HG02973 (cell line): ENCODE results near the gene SYT2.
"Not testable (repeated sequence)": the region's sequence is repeated elsewhere in the genome, so short reads cannot be mapped to it uniquely, and the experiment has no call there.

Source experiments
- ATAC-seq: cut with Tn5 transposase; IDR thresholded peaks from one replicate; pipeline ENCODE4 v1.9.1; 2021; ENCODE audit warnings: moderate library complexity; ENCODE audit not compliant: unreplicated experiment

SYT2 gene

GRCh38 chr1:202625416-202626360, 84.6 kb downstream of the SYT2 start:
- no peak for ATAC-seq

GRCh38 chr1:202624781-202625108, 85.5 kb downstream of the SYT2 start:
- ATAC-seq, result no peak

DNA sequence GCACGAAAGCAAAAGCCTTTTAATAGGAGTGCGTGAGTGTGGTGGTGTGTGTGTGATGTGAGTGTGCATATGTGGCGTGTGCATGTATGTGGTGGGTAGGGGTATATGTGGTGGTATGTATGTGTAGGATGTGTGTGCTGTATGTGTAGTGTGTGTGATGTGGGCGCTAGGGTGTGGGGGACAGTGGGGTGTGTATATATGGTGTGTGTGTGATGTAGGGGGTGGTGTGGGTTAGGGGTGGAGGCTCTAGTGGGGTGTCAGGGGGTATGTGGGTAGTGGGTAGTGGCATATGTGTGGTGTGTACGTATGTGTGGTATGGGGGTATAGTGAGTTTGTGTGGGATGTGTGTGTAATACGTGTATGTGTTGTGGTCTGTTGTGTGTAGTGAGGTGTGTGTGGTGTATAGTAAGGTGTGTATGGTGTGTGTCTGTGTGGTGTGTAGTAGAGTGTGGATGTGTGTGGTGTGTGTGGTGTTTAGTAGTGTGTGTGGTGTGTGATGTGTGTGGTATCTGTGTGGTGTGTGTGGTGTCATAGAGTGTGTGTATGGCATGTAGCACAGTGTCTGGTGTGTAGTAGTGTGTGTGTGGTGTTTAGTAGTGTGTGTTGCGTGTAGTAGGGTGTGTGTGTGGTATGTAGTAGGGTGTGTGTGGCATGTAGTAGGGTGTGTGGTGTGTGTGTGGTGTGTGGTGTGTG, 86.0 kb downstream of the SYT2 start:
- no peak for ATAC-seq

DNA sequence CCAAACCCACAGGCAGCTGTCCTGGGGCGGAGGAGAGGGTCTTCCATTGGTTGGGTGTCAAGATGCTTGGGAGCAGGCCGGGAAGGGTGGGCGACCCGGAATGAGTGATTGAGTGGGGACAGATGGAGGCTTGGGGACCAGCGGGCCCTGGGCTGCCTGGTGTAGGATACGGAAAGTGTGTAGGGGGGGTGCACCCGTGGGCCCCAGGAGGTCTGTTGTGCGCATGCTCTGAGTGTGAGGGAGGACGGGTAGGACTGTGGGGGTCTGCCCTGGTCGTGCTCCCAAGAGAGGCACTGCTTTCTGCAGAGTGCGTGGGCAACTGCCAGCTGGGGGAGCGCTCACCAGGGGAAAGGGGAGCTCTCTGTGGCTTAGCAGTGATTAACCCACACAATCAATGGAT, 86.8 kb downstream of the SYT2 start:
- not testable (repeated sequence) for ATAC-seq

GRCh38 chr1:202623075-202623474, 87.2 kb downstream of the SYT2 start:
- ATAC-seq, result no peak

DNA sequence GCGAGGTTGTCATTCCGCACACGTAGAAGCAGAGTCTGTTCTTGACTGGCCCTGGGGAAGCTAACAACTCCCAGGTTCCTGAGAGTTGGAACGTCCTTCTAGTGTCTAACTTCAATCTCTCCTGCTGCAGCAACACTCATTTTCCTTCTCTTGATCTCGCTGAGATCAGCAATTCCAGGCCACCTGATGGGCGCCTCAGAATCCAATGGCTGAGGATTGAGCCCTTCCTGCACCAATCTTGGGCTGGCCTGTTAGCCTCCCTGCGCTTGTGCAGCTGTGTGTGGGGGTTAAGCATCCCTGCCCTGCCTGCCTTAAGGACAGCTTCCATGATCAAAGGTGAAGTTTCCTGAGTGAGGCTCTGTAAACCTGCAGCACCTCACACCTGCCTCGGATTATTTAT, 87.9 kb downstream of the SYT2 start:
- ATAC-seq, result no peak

GRCh38 chr1:202621446-202621845, 88.8 kb downstream of the SYT2 start:
- ATAC-seq, result no peak

GRCh38 chr1:202620036-202620435, 90.2 kb downstream of the SYT2 start:
- not testable (repeated sequence) for ATAC-seq

DNA sequence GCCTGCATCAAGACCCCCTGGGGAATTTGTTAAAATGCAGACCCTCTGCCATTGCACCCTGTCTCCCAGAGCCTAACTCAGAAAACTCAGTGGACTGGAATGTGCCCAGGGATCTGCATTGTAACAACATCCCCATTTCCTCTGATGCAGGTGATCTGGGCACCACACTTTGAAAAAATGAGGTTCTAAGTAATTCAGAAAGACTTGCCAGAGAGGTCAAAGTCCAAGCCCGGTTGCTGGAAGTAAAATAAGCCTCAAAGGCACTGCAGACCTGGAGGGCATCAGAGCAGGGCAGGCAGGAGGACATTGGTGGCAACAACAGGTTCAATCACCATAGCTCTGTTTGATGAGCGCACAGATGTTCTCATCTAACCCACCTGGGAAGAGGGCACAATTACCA, 90.7 kb downstream of the SYT2 start:
- ATAC-seq, result no peak

DNA sequence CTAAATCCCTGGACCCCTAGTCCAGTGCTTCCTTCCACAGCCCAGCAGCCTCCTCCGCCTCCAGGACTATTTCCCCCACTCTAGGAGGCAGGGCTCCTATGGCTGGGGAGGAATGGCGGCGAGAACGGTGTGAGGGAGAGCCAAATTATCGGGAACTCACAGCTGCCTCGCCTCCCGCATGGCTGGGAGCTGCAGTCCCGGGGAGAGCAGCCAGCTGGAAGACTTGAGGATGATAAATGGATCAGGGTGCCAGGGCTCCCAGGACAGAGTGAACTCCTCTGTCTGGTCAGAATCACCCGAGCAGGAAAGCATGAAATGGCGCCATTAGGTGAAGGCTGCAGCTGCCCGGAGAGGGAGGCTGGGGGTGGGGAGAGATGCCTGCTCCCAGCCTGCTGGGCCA, 91.2 kb downstream of the SYT2 start:
- not testable (repeated sequence) for ATAC-seq

DNA sequence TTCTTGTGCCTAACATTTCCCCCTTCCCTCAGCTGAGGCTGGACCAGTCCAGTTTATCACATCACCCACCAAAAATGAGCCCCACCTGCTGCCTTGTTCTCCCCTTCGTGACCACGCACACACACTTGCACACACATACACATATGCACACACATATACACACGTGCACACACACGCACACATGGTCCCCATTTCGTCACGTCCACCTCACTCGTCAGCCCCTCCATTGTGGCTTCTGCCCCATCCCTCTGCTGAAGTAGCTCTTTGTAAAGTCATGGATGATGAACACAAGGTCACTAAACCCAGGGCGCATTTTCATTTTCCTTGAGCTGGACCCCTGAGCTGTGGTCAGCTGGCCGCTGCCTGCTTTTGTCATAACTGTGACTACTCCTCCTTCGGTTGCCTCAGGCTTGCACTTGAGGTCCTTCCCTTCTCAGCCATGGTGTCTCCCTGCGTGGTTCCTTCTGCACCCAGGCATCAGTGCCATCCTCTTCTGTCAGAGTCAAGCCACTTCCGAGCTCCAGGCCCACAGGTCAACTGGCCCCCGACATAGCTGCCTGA, 93.8 kb downstream of the SYT2 start:
- ATAC-seq, result peak; percentile 26

DNA sequence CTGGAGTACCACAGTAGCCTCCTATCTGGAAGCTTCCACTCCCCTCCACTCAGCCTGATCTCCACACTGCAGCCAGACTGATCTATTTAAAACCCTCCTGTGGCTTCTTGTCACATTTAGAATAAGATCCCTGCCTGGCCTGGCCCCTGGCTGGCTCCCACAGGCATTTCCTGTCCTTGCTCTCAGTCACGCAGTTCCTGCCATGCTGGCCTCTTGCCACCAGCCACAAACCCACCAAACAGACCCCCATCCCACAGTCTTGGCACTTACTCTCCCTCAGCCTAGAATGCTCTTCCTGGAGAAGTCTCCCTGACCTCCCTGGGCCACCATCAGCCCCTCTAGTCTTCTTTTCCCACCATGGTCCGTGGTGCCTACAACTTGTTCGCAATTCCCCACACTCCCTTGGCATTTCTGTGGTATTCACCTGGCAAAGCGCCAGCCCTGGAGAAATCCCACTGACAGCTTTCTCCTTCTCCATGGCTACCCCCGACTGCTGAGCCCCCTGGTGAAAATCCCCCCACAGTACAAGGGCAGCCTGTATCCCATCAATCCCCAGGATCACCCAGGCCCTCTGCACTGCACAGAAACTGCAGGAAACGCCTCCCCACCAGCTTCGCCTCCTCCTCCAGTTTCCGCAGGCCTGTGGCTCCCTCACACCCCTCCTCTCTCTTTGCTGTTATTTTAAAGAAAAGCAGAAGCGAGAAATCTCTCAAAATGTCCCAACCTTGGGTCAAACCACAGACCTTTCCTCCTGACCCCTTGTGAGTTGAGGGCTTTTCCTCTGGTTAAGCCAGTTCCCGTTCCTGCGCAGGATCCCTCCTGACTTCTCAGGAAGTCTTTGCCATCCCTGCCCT, 94.5 kb downstream of the SYT2 start:
- peak; percentile 78 for ATAC-seq

DNA sequence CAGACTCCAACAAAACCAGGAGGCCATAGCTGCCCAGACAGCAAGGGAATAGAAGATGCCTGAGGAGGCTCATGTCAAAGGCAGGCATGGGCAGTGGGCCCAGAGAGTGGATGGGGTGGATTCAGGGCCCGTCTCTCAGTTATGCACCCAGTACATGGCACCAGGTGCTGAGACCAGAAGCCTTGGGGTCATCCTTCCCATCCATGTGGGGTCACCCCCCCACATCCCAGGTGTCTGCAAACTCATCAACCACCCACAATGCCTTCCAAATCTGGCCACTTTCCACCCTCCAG, 95.1 kb downstream of the SYT2 start:
- ATAC-seq, result peak; percentile 9

DNA sequence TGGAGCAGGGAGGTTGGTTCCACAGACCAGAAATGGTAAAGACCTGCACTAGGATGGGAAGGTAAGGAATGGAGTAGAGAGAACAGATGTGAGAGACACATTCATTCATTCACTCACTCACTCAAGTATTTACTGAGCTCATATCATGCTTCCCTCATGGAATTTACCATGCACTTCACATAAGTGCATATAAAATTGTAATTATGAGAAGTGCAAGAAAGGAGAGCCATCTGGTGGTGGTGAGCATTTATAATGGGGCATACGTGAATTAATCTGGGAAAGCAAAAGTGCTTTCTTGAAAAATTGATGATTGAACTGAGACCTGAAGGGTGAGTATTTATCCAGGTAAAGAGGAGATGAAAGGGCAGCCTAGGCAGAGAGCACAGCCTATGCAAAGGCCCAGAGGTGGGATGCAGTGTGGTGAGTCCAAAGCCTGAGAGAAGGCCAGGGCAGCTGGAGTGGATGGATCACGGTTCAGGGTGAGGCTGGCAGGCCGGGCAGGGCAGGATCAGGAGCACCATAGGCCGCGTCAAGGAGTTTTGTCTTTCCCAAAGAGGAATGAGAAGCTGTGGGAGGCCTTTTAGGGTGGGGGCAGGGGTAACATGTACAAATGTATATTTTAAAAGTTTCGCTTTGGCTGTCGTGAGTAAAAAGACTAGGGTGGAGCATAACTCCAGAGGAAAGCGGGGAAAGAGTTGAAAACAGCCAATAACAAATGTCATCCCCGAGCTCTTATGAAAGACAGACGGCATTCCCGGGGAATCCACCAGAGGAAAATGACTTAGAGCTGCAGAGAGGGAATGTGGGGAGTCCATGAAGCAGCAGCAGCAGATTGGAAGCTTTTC, 95.7 kb downstream of the SYT2 start:
- not testable (repeated sequence) for ATAC-seq

- no peak for ATAC-seq
Measured at GRCh38 chr1:202613571-202613970, 96.7 kb downstream of the SYT2 start.

GRCh38 chr1:202612036-202612435, 98.2 kb downstream of the SYT2 start:
- ATAC-seq, result not testable (repeated sequence)

DNA sequence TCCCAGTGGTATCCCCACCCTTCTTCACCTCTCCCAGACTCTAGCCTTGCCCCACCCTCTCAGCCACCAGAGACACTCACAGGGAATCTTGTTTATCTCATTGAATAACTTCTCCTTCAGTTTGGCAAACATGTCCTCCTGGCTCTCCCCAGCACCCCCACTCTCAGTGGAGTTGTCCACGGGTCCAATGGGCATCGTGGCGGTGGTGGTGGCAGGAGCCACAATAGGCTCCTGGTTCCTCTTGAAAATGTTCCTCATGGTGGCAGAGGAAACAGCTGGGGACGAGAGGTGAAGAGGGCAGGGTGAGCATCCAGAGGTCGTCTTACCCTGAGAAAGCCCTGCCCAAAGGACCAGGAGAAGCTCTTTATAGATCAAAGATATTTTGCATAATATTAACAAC, 104.7 kb downstream of the SYT2 start:
- ATAC-seq, result no peak

GRCh38 chr1:202603435-202603834, 106.8 kb downstream of the SYT2 start:
- no peak for ATAC-seq

DNA sequence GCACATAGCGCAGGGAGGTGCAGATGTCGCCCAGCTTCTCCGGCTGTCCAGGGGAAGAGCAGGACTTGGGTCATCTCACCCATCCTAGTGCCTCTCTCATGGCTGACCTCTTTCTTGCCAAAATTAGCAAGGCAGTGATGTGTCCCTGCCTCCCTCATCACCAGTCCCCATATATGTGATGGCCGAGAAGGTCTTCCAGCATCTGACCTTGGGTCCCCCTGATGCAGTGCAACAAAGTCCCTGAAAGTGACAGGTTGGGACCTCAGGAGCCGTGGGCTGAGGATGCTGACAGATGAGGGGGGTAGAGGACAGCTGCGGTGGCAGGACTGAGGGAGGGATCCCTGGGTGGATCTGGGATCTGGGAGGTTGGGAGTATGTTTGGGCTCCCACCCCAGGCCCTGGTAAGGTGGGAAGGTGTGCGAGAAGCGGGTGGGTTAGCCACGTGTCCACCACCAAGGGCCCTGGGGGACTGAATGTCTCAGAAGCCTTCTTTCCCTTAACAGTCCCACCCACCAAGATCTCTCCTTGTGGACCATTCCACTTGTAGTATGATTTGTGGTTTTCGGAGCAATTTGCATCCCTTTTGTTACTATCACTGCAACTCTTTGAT, 109.7 kb downstream of the SYT2 start:
- ATAC-seq, result no peak
